H9 (cell line): ENCODE measurements around the gene RASGEF1C. TPM values are rescaled to one million over a fixed set of nuclear protein-coding genes. Genes with fewer than 3 reads are reported as not detected.

Experiments
- DNase-seq: peaks from one replicate; pipeline ENCODE4 v3.0.0-alpha.2; 2017
- H2AFZ ChIP-seq: one replicate; pipeline ENCODE4 v1.6.1; 2013; ENCODE audit warnings: mild to moderate bottlenecking, low read length, control low read depth, moderate library complexity
- H2AK5ac ChIP-seq: 2 replicates; pipeline ENCODE4 v1.6.1; 2013; ENCODE audit warnings: low read length, control low read depth, mixed read lengths; ENCODE audit not compliant: insufficient read length
- H2BK120ac ChIP-seq: one replicate; pipeline ENCODE4 v1.6.1; 2013; ENCODE audit warnings: low read depth, mild to moderate bottlenecking, low read length, control low read depth, inconsistent platforms; ENCODE audit not compliant: poor library complexity, severe bottlenecking
- H2BK12ac ChIP-seq: 2 replicates; pipeline ENCODE4 v1.6.1; 2013; ENCODE audit warnings: low read length, control low read depth, mixed read lengths, low read depth; ENCODE audit not compliant: insufficient read length
- H2BK15ac ChIP-seq: 2 replicates; pipeline ENCODE4 v1.6.1; 2013; ENCODE audit warnings: low read depth, low read length, control low read depth
- H2BK20ac ChIP-seq: one replicate; pipeline ENCODE4 v1.6.1; 2013; ENCODE audit warnings: low read depth, mild to moderate bottlenecking, low read length, control low read depth, inconsistent platforms; ENCODE audit not compliant: poor library complexity, severe bottlenecking
- H2BK5ac ChIP-seq: 2 replicates; pipeline ENCODE4 v1.6.1; 2013; ENCODE audit warnings: low read length, control low read depth, mixed read lengths; ENCODE audit not compliant: insufficient read length
- H3K14ac ChIP-seq: 2 replicates; pipeline ENCODE4 v1.6.1; 2013; ENCODE audit warnings: low read length, control low read depth; ENCODE audit not compliant: insufficient read depth
- H3K18ac ChIP-seq: 2 replicates; pipeline ENCODE4 v1.6.1; 2013; ENCODE audit warnings: low read depth, mild to moderate bottlenecking, mixed read lengths, low read length, control low read depth; ENCODE audit not compliant: insufficient read length
- H3K23ac ChIP-seq: 2 replicates; pipeline ENCODE4 v1.6.1; 2013; ENCODE audit warnings: low read length, control low read depth, mixed read lengths, low read depth; ENCODE audit not compliant: insufficient read length
- H3K23me2 ChIP-seq: 2 replicates; pipeline ENCODE4 v1.6.1; 2013; ENCODE audit warnings: low read depth, mild to moderate bottlenecking, mixed read lengths, low read length, control low read depth; ENCODE audit not compliant: insufficient read length, poor library complexity, severe bottlenecking
- H3K27ac ChIP-seq: 2 replicates; pipeline ENCODE4 v1.5.1; 2013; ENCODE audit warnings: low read length, control low read depth, mixed read lengths, low read depth; ENCODE audit not compliant: insufficient read length
- H3K27me3 ChIP-seq: 2 replicates; pipeline ENCODE4 v1.6.1; 2013; ENCODE audit warnings: low read length, control low read depth, inconsistent platforms; ENCODE audit not compliant: insufficient read depth
- H3K4ac ChIP-seq: 2 replicates; pipeline ENCODE4 v1.6.1; 2013; ENCODE audit warnings: low read depth, mild to moderate bottlenecking, control low read depth, inconsistent platforms, low read length, moderate library complexity
- H3K4me1 ChIP-seq: 2 replicates; pipeline ENCODE4 v1.6.1; 2013; ENCODE audit warnings: low read length, control low read depth, inconsistent platforms; ENCODE audit not compliant: insufficient read depth
- H3K4me2 ChIP-seq: 2 replicates; pipeline ENCODE4 v1.6.1; 2013; ENCODE audit warnings: low read length, control low read depth, mixed read lengths; ENCODE audit not compliant: insufficient read length, insufficient read depth
- H3K56ac ChIP-seq: 2 replicates; pipeline ENCODE4 v1.6.1; 2013; ENCODE audit warnings: low read depth, mild to moderate bottlenecking, mixed read lengths, low read length, control low read depth; ENCODE audit not compliant: insufficient read length
- H3K79me1 ChIP-seq: 2 replicates; pipeline ENCODE4 v1.6.1; 2013; ENCODE audit warnings: low read depth, mild to moderate bottlenecking, moderate library complexity, low read length, control low read depth, inconsistent platforms; ENCODE audit not compliant: insufficient read depth, poor library complexity, severe bottlenecking
- H3K79me2 ChIP-seq: 2 replicates; pipeline ENCODE4 v1.6.1; 2013; ENCODE audit warnings: low read length, control low read depth, inconsistent platforms; ENCODE audit not compliant: insufficient read depth
- H3K9ac ChIP-seq: 2 replicates; pipeline ENCODE4 v1.6.1; 2013; ENCODE audit warnings: low read length, control low read depth, mixed read lengths; ENCODE audit not compliant: insufficient read length; ENCODE audit errors: extremely low read depth
- H3K9me3 ChIP-seq: one replicate; pipeline ENCODE4 v1.6.1; 2013; ENCODE audit warnings: low read depth, low read length, inconsistent platforms; ENCODE audit not compliant: control insufficient read depth
- H3T11ph ChIP-seq: one replicate; pipeline ENCODE4 v1.6.1; 2013; ENCODE audit warnings: mild to moderate bottlenecking, low read length, control low read depth, inconsistent platforms
- H4K20me1 ChIP-seq: one replicate; pipeline ENCODE4 v1.6.1; 2013; ENCODE audit not compliant: control insufficient read depth, insufficient read length, insufficient read depth
- H4K5ac ChIP-seq: 2 replicates; pipeline ENCODE4 v1.6.1; 2013; ENCODE audit warnings: low read depth, mild to moderate bottlenecking, mixed read lengths, low read length, control low read depth; ENCODE audit not compliant: insufficient read length
- H4K8ac ChIP-seq: replicated peaks from 2 replicates; pipeline ENCODE4 v1.6.1; 2013; ENCODE audit warnings: low read length, control low read depth, mixed read lengths, low read depth; ENCODE audit not compliant: insufficient read length
- H4K91ac ChIP-seq: 2 replicates; pipeline ENCODE4 v1.6.1; 2013; ENCODE audit warnings: low read depth, mild to moderate bottlenecking, moderate library complexity, mixed read lengths, low read length, control low read depth; ENCODE audit not compliant: insufficient read length
- H3K27ac Mint-ChIP-seq, 3 experiments: 2 replicates in 2 of 3; 3 replicates in 1 of 3; pipeline ENCODE4 v1.8.0; 2020 to 2021; ENCODE audit warnings: mixed read lengths in 3 of 3, mild to moderate bottlenecking in 1 of 3, moderate library complexity in 1 of 3
- H3K27me3 Mint-ChIP-seq: 2 replicates; pipeline ENCODE4 v1.8.0; 2021; ENCODE audit warnings: low read depth, mild to moderate bottlenecking, moderate library complexity, mixed read lengths
- H3K36me3 Mint-ChIP-seq, 3 experiments: 2 replicates in 2 of 3; 3 replicates in 1 of 3; pipeline ENCODE4 v1.8.0; 2020 to 2021; ENCODE audit warnings: low read depth in 3 of 3, mixed read lengths in 3 of 3; ENCODE audit not compliant: insufficient read depth in 1 of 3
- H3K4me1 Mint-ChIP-seq, 2 experiments: 2 replicates each; pipeline ENCODE4 v1.8.0; 2020; ENCODE audit warnings: mixed read lengths in 2 of 2
- H3K4me3 Mint-ChIP-seq, 2 experiments: 2 replicates in 1 of 2; 3 replicates in 1 of 2; pipeline ENCODE4 v1.8.0; 2020 to 2021; ENCODE audit warnings: mild to moderate bottlenecking in 2 of 2, mixed read lengths in 2 of 2, moderate library complexity in 1 of 2
- H3K9me3 Mint-ChIP-seq, 2 experiments: 2 replicates in 1 of 2; 3 replicates in 1 of 2; pipeline ENCODE4 v1.8.0; 2020; ENCODE audit warnings: mild to moderate bottlenecking in 2 of 2, mixed read lengths in 2 of 2, moderate library complexity in 1 of 2
- CTCF ChIP-seq: fragments of 200-600 bp; sonication (generic); conservative IDR thresholded peaks from 3 replicates; pipeline ENCODE4 v1.8.0; 2021; ENCODE audit warnings: antibody characterized with exemption, mild to moderate bottlenecking
- WGBS: extraction: QIAGEN DNeasy Blood & Tissue Kit; methylation state at CpG from one replicate; pipeline ENCODE4 v1.1.7; 2013; ENCODE audit warnings: missing lambda C conversion rate, low lambda C conversion rate, mixed read lengths; ENCODE audit not compliant: insufficient read length; ENCODE audit errors: extremely low coverage; 5-methylcytosine and 5-hydroxymethylcytosine counted together
- total RNA-seq: library from RNA; stranded (reverse); gene quantifications from 2 replicates; pipeline ENCODE4 v1.2.1, GENCODE V29; 2021

The RASGEF1C gene
- total RNA-seq, 1 experiment from 2014 or later = 0.83 TPM

GRCh38 chr5:180119903-180120236 lies 89.1 kb downstream of the RASGEF1C start:
- no peak overlapping the region for H2BK5ac ChIP-seq

More at GRCh38 chr5:180119903-180120236, 89.1 kb downstream of the RASGEF1C start:
- no peak overlapping the region for H2AK5ac ChIP-seq
- no peak overlapping the region for H3K23ac ChIP-seq
- Mint-ChIP-seq H3K9me3 (no peaks in the 10 kb centered on the region; a peak in 1 of 5 replicates), H3K36me3 (peaks cover 0 to 2% (median 0%) of the 10 kb centered on the region in 3 experiments; a peak in 1 of 7 replicates), H3K27me3 (no peaks in the 10 kb centered on the region; the same call in 1 of the 2 replicates), H3K4me1 (peaks cover 0 to 11% of the 10 kb centered on the region in 2 experiments; a peak in 2 of 4 replicates), H3K27ac (no peak overlapping the region; a peak in 1 of 7 replicates), H3K4me3 (no peak overlapping the region)
- H3K79me2 ChIP-seq = no peaks in the 10 kb centered on the region
- no peak overlapping the region for H2AFZ ChIP-seq
- no peaks in the 10 kb centered on the region for H3K27me3 ChIP-seq
- H3K27ac ChIP-seq = no peak overlapping the region
- H4K5ac ChIP-seq = no peak overlapping the region
- H3K79me1 ChIP-seq = no peaks in the 10 kb centered on the region
- no peak overlapping the region for H2BK120ac ChIP-seq
- no peak overlapping the region for H2BK12ac ChIP-seq
- H3K56ac ChIP-seq = no peak overlapping the region
- no peak overlapping the region for H3K4ac ChIP-seq
- no CpG with 5 or more reads among the region's 12 CpGs for WGBS
- no peak overlapping the region for H3T11ph ChIP-seq
- DNase-seq = no peak
- H2BK15ac ChIP-seq = no peak overlapping the region
- H2BK20ac ChIP-seq = no peak overlapping the region
- H3K9me3 ChIP-seq = no peaks in the 10 kb centered on the region
- no peaks in the 10 kb centered on the region for H3K4me1 ChIP-seq
- H3K14ac ChIP-seq = no peak overlapping the region
- H4K8ac ChIP-seq = no peak overlapping the region
- H3K23me2 ChIP-seq = no peaks in the 10 kb centered on the region
- no peak overlapping the region for H3K9ac ChIP-seq
- no peaks in the 10 kb centered on the region for H4K20me1 ChIP-seq
- H3K18ac ChIP-seq = no peak overlapping the region
- TF ChIP-seq CTCF = no peak
- no peak overlapping the region for H4K91ac ChIP-seq
- H3K4me2 ChIP-seq = no peak overlapping the region
